H1 (cell line): ENCODE data around the gene ZNF337. TPM values are rescaled to one million over a fixed set of nuclear protein-coding genes. Genes with fewer than 3 reads are reported as not detected.

Experiments
- CTCF ChIA-PET: fragments of 300-600 bp; sonication (Branson Sonifier 250); formaldehyde crosslinking; loops from one replicate; lab custom pipeline; 2021; ENCODE audit not compliant: partially characterized antibody; lab: Charles Lee
- POLR2A ChIA-PET: fragments of 300-600 bp; sonication (Branson Sonifier 250); formaldehyde crosslinking; loops from one replicate; lab custom pipeline; 2021; ENCODE audit warnings: inconsistent platforms; ENCODE audit not compliant: partially characterized antibody; lab: Charles Lee
- DNase-seq, 2 experiments: peaks; one replicate each; pipeline versions ENCODE4 v3.0.0 to v3.0.0-alpha.2; 2010 to 2022; ENCODE audit warnings: low spot score in 2 of 2, low read depth in 1 of 2, mixed read lengths in 1 of 2
- FAIRE-seq: peaks from 2 replicates; lab custom pipeline; 2011; peaks lifted over from hg19 to GRCh38; lab: Jason Lieb, UNC
- H2AFZ ChIP-seq: 2 replicates; pipeline ENCODE4 v1.8.1; 2012; ENCODE audit warnings: low read length, inconsistent platforms
- H2AK5ac ChIP-seq: 2 replicates; pipeline ENCODE4 v1.6.1; 2013; ENCODE audit warnings: low read depth, low read length
- H2BK120ac ChIP-seq: replicated peaks from 2 replicates; pipeline ENCODE3; 2013; ENCODE audit warnings: low read depth, low read length, inconsistent platforms
- H2BK12ac ChIP-seq: 2 replicates; pipeline ENCODE4 v1.6.1; 2013; ENCODE audit warnings: low read depth, low read length
- H2BK15ac ChIP-seq: 2 replicates; pipeline ENCODE4 v1.6.1; 2013; ENCODE audit warnings: low read length
- H2BK20ac ChIP-seq: 2 replicates; pipeline ENCODE4 v1.6.1; 2013; ENCODE audit warnings: low read length
- H2BK5ac ChIP-seq: 2 replicates; pipeline ENCODE4 v1.6.1; 2013; ENCODE audit warnings: low read depth, low read length
- H3K14ac ChIP-seq: 2 replicates; pipeline ENCODE4 v1.6.1; 2013; ENCODE audit warnings: inconsistent platforms; ENCODE audit not compliant: insufficient read length
- H3K18ac ChIP-seq: 2 replicates; pipeline ENCODE4 v1.6.1; 2013; ENCODE audit warnings: low read length; ENCODE audit errors: extremely low read depth
- H3K23ac ChIP-seq: 2 replicates; pipeline ENCODE4 v1.6.1; 2013; ENCODE audit warnings: inconsistent platforms; ENCODE audit not compliant: insufficient read length
- H3K23me2 ChIP-seq: 2 replicates; pipeline ENCODE4 v1.6.1; 2013; ENCODE audit warnings: low read depth, low read length
- H3K27ac ChIP-seq: 2 replicates; pipeline ENCODE4 v1.6.1; 2011; ENCODE audit warnings: low read depth, low read length, inconsistent platforms
- H3K27me3 ChIP-seq, 4 experiments: replicated peaks in 1 of 4; 1 replicate in 1 of 4; 2 replicates in 3 of 4; pipeline versions ENCODE4 v1.6.1 to v1.8.1; 2011 to 2013; ENCODE audit warnings: low read length in 3 of 4, mild to moderate bottlenecking in 3 of 4, inconsistent platforms in 2 of 4, mixed read lengths in 2 of 4, moderate library complexity in 1 of 4; ENCODE audit not compliant: control insufficient read depth in 3 of 4, insufficient read depth in 3 of 4; ENCODE audit errors: extremely low read depth in 1 of 4
- H3K36me3 ChIP-seq, 4 experiments: 2 replicates each; pipeline versions ENCODE4 v1.6.1 to v1.8.1; 2011 to 2013; ENCODE audit warnings: mild to moderate bottlenecking in 4 of 4, low read length in 3 of 4, moderate library complexity in 2 of 4, control low read depth in 1 of 4, inconsistent platforms in 1 of 4; ENCODE audit not compliant: insufficient read depth in 4 of 4, control insufficient read depth in 2 of 4
- H3K4ac ChIP-seq: replicated peaks from 2 replicates; pipeline ENCODE3; 2013; ENCODE audit warnings: low read length, low read depth, mixed read lengths, inconsistent platforms; ENCODE audit not compliant: insufficient read length
- H3K4me1 ChIP-seq, 4 experiments: replicated peaks in 1 of 4; 1 replicate in 1 of 4; 2 replicates in 3 of 4; pipeline versions ENCODE4 v1.6.1 to v1.8.1; 2011 to 2013; ENCODE audit warnings: low read length in 3 of 4, inconsistent platforms in 2 of 4, mixed read lengths in 1 of 4; ENCODE audit not compliant: insufficient read depth in 4 of 4, control insufficient read depth in 3 of 4
- H3K4me2 ChIP-seq, 2 experiments: 2 replicates each; pipeline versions ENCODE4 v1.6.1 to v1.8.1; 2011 to 2013; ENCODE audit warnings: low read depth in 2 of 2, low read length in 2 of 2, control low read depth in 1 of 2, inconsistent platforms in 1 of 2, mild to moderate bottlenecking in 1 of 2; ENCODE audit not compliant: insufficient read depth in 1 of 2
- H3K4me3 ChIP-seq, 4 experiments: fragments of 200-600, 300-600 bp in 1 of 4; sonication (generic), shearing (Covaris generic), sonication (Bioruptor Twin) in 1 of 4; 2 replicates each; pipeline versions ENCODE4 v1.5.1 to v1.8.1; 2011 to 2016; ENCODE audit warnings: low read length in 4 of 4, low read depth in 3 of 4, control low read depth in 2 of 4, inconsistent platforms in 2 of 4, mild to moderate bottlenecking in 2 of 4, mixed read lengths in 1 of 4, moderate library complexity in 1 of 4; ENCODE audit not compliant: insufficient read depth in 2 of 4; ENCODE audit errors: extremely low read depth in 1 of 4
- H3K56ac ChIP-seq: replicated peaks from 2 replicates; pipeline ENCODE3; 2013; ENCODE audit warnings: low read depth, mild to moderate bottlenecking, mixed read lengths, low read length, inconsistent platforms; ENCODE audit not compliant: insufficient read length
- H3K79me1 ChIP-seq: 2 replicates; pipeline ENCODE4 v1.6.1; 2013; ENCODE audit warnings: low read depth, low read length, control low read depth
- H3K79me2 ChIP-seq, 2 experiments: 2 replicates each; pipeline versions ENCODE4 v1.6.1 to v1.8.1; 2012 to 2013; ENCODE audit warnings: low read length in 2 of 2, mild to moderate bottlenecking in 2 of 2, inconsistent platforms in 1 of 2; ENCODE audit not compliant: insufficient read depth in 2 of 2, control insufficient read depth in 1 of 2
- H3K9ac ChIP-seq, 4 experiments: replicated peaks in 1 of 4; 1 replicate in 1 of 4; 2 replicates in 3 of 4; pipeline versions ENCODE4 v1.6.1 to v1.8.1; 2011 to 2013; ENCODE audit warnings: low read depth in 3 of 4, low read length in 3 of 4, control low read depth in 2 of 4, mild to moderate bottlenecking in 2 of 4, moderate library complexity in 2 of 4, inconsistent platforms in 1 of 4; ENCODE audit errors: extremely low read depth in 1 of 4
- H3K9me3 ChIP-seq, 2 experiments: 2 replicates each; pipeline versions ENCODE4 v1.6.1 to v1.8.1; 2012 to 2013; ENCODE audit warnings: mild to moderate bottlenecking in 2 of 2, moderate library complexity in 2 of 2, control low read depth in 1 of 2, inconsistent platforms in 1 of 2, low read depth in 1 of 2, low read length in 1 of 2, mixed read lengths in 1 of 2; ENCODE audit not compliant: insufficient read depth in 2 of 2
- H4K20me1 ChIP-seq, 2 experiments: replicated peaks in 1 of 2; 2 replicates each; pipeline versions ENCODE3 to v1.8.1; 2011 to 2013; ENCODE audit warnings: inconsistent platforms in 2 of 2, low read length in 2 of 2, mild to moderate bottlenecking in 1 of 2; ENCODE audit not compliant: insufficient read depth in 2 of 2, control insufficient read depth in 1 of 2
- H4K5ac ChIP-seq: 2 replicates; pipeline ENCODE4 v1.6.1; 2013; ENCODE audit warnings: low read length, low read depth, mixed read lengths, inconsistent platforms; ENCODE audit not compliant: insufficient read length
- H4K8ac ChIP-seq: 2 replicates; pipeline ENCODE4 v1.8.0; 2013; ENCODE audit warnings: mild to moderate bottlenecking, moderate library complexity, low read length, inconsistent platforms; ENCODE audit not compliant: insufficient read depth; ENCODE audit errors: extremely low read depth
- H4K91ac ChIP-seq: replicated peaks from 2 replicates; pipeline ENCODE3; 2013; ENCODE audit warnings: low read length, mixed read lengths, inconsistent platforms; ENCODE audit not compliant: insufficient read length
- BACH1 ChIP-seq: IDR thresholded peaks from 2 replicates; pipeline ENCODE4 v1.6.1; 2012; ENCODE audit warnings: low read length, improper control_type of control experiment
- BCL11A ChIP-seq, 2 experiments: IDR thresholded peaks; one replicate each; pipeline ENCODE4 v1.6.1; 2011; ENCODE audit warnings: low read depth in 2 of 2, low read length in 2 of 2, mild to moderate bottlenecking in 2 of 2
- CEBPB ChIP-seq: IDR thresholded peaks from 2 replicates; pipeline ENCODE4 v1.6.1; 2012; ENCODE audit warnings: low read depth, low read length
- CTBP2 ChIP-seq: IDR thresholded peaks from 2 replicates; pipeline ENCODE4 v1.7.0; 2011; ENCODE audit warnings: borderline replicate concordance, mild to moderate bottlenecking, moderate library complexity, mixed read lengths, low read length; ENCODE audit not compliant: insufficient read depth, insufficient read length
- E2F6 ChIP-seq: IDR thresholded peaks from 2 replicates; pipeline ENCODE4 v1.6.1; 2012; ENCODE audit warnings: inconsistent platforms
- GTF2F1 ChIP-seq: IDR thresholded peaks from 2 replicates; pipeline ENCODE4 v1.6.1; 2012; ENCODE audit warnings: low read depth, low read length, improper control_type of control experiment, borderline replicate concordance
- KDM4A ChIP-seq: IDR thresholded peaks from one replicate; pipeline ENCODE4 v1.7.1; 2012; ENCODE audit warnings: low read depth, mild to moderate bottlenecking, moderate library complexity, low read length, inconsistent platforms; ENCODE audit not compliant: severe bottlenecking
- KDM5A ChIP-seq: fragments of 200-600 bp; IDR thresholded peaks from 2 replicates; pipeline ENCODE4 v1.7.1; 2012; ENCODE audit warnings: mild to moderate bottlenecking, low read length, inconsistent platforms, mixed read lengths
- NANOG ChIP-seq: IDR thresholded peaks from 2 replicates; pipeline ENCODE4 v1.6.1; 2011; ENCODE audit warnings: low read length, low read depth, mild to moderate bottlenecking, inconsistent platforms; ENCODE audit not compliant: insufficient read depth, poor library complexity, severe bottlenecking
- PHF8 ChIP-seq: fragments of 200-600 bp; sonication (generic); conservative IDR thresholded peaks from 2 replicates; pipeline ENCODE4 v1.7.1; 2012; ENCODE audit warnings: low read depth, mild to moderate bottlenecking, inconsistent platforms, low read length, moderate library complexity
- POLR2A ChIP-seq, 2 experiments: IDR thresholded peaks; 1 replicate in 1 of 2; 2 replicates in 1 of 2; pipeline ENCODE4 v1.6.1; 2011; ENCODE audit warnings: low read depth in 2 of 2, low read length in 2 of 2, mild to moderate bottlenecking in 2 of 2; ENCODE audit errors: control extremely low read depth in 1 of 2
- POLR2AphosphoS5 ChIP-seq: IDR thresholded peaks from 2 replicates; pipeline ENCODE4 v1.6.1; 2011; ENCODE audit warnings: low read depth, low read length
- SP4 ChIP-seq: IDR thresholded peaks from 2 replicates; pipeline ENCODE4 v1.6.1; 2012; ENCODE audit warnings: low read length, inconsistent platforms
- TAF1 ChIP-seq: IDR thresholded peaks from 2 replicates; pipeline ENCODE4 v1.6.1; 2011; ENCODE audit warnings: mild to moderate bottlenecking, low read depth, low read length
- polyA plus RNA-seq, 7 experiments: library from polyadenylated mRNA; depleted of rRNA in 3 of 7; stranded (reverse) in 5 of 7; unstranded in 2 of 7; fragments of >200 nt in 5 of 7; fragments of 200-250 nt in 2 of 7; gene quantifications; 1 replicate in 5 of 7; 2 replicates in 1 of 7; 4 replicates in 1 of 7; pipeline versions ENCODE4 v1.2.1 to v1.2.3, GENCODE V29; 2011 to 2013; ENCODE audit warnings: missing spikeins in 2 of 7, mixed read lengths in 2 of 7
- total RNA-seq: library from RNA; stranded (reverse); fragmentation: NEBNext Ultra II Directional; extraction: Animal tissue kit (Norgen Biotek cat#: 25700); gene quantifications from 2 replicates; pipeline ENCODE4 v1.2.1, GENCODE V29; 2021
- TF ChIP-seq, protein P1 (sequence below): IDR thresholded peaks from 2 replicates; pipeline ENCODE4 v1.6.1; 2012; ENCODE audit warnings: inconsistent platforms

Gene ZNF337
- total and polyA plus RNA-seq, 2 of the 8 experiments (the other 6 are each of a cell fraction or from before 2014, with no cell fraction given): 2.8 to 6.6 TPM

GRCh38 chr20:25690427-25690826, 6.2 kb downstream of the ZNF337 start:
- Histone ChIP-seq H3K79me1 (peaks cover under 1% of the 10 kb centered on the region; the same call in 1 of the 2 replicates), H3K27ac (no peak overlapping the region), H3K56ac (no peak overlapping the region), H3K79me2 (no peaks in the 10 kb centered on the region), H3K14ac (no peak overlapping the region), H4K8ac (no peak overlapping the region), H3K23ac (no peak overlapping the region), H3K9ac (no peak overlapping the region), H4K91ac (no peak overlapping the region), H3K4me3 (no peak overlapping the region), H3K23me2 (0 out of 2 replicates have a peak, but pooled peaks cover 1% of the 10 kb centered on the region), H4K20me1 (no peaks in the 10 kb centered on the region), H2BK15ac (no peak overlapping the region), H3K27me3 (no peaks in the 10 kb centered on the region), H2AK5ac (no peak overlapping the region), H3K9me3 (no peaks in the 10 kb centered on the region), H2AFZ (no peak overlapping the region), H2BK5ac (no peak overlapping the region), H3K4me2 (no peak overlapping the region), H3K4ac (no peak overlapping the region), H3K18ac (no peak overlapping the region), H3K4me1 (no peaks in the 10 kb centered on the region; a peak in 1 of 7 replicates), H4K5ac (no peak overlapping the region), H2BK20ac (no peak overlapping the region), H3K36me3 (no peaks in the 10 kb centered on the region; a peak in 3 of 8 replicates), H2BK12ac (no peak overlapping the region), H2BK120ac (no peak overlapping the region)
- CTCF ChIA-PET: interaction anchor here (0.6 to 2.0 kb wide), 4 partner anchors 190 to 480 kb away, joined by 3 to 6 read pairs (median 4); no protein-coding TSS in a partner anchor
- no peak for DNase-seq
- POLR2A ChIA-PET: no interaction called here
- no peak for FAIRE-seq
- TF ChIP-seq POLR2AphosphoS5 (no peak), KDM4A (no peak), TAF1 (no peak), SP4 (no peak), BCL11A (IDR thresholded peaks at IDR 0.05; ENCODE audit: low read depth in 2 of 2, low read length in 2 of 2) (no peak), KDM5A (no peak), E2F6 (no peak), CTBP2 (no peak), POLR2A (IDR thresholded peaks at IDR 0.05; ENCODE audit: control extremely low read depth in 1 of 2, low read depth in 2 of 2, low read length in 2 of 2) (no peak), CEBPB (no peak), BACH1 (no peak), GTF2F1 (no peak), PHF8 (no peak), NANOG (no peak)
- TF ChIP-seq, protein P1, sequence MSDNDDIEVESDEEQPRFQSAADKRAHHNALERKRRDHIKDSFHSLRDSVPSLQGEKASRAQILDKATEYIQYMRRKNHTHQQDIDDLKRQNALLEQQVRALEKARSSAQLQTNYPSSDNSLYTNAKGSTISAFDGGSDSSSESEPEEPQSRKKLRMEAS: no peak
